Stimulated activated CD4-positive, alpha-beta T cell treated with anti-CD3 and anti-CD28 coated beads, Interleukin-4, amount 100 ng/mL, for 24 hours (primary cell): Measurements from ENCODE around the gene NFAT5.
A peak's percentile ranks its signal among the peaks of the same experiment; 100 is the strongest.
"Not testable (repeated sequence)": the region's sequence is repeated elsewhere in the genome, so short reads cannot be mapped to it uniquely, and the experiment has no call there.

Experiments
- DNase-seq: peaks from one replicate; pipeline ENCODE4 v3.0.0-alpha.2; 2020

NFAT5 gene

DNA sequence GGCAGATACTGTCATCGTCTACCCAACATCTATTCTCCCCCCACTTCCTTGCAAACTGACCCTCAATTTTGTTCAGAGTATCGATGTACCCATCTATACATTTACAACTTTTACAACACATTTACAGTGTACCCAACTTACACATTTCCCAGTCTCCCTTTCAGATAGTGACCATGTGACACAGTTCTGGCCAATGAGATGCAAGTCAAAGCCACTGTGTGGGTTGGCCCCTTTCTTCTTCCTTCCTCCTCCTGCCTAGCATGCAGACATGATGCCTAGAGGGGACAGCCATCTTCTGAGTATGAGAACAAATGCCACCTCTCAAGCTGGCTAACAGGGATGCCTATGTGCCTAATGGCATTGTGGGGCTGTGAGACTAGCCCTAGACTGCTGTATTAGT lies 11.3 kb upstream of the NFAT5 start:
- no peak for DNase-seq

DNA sequence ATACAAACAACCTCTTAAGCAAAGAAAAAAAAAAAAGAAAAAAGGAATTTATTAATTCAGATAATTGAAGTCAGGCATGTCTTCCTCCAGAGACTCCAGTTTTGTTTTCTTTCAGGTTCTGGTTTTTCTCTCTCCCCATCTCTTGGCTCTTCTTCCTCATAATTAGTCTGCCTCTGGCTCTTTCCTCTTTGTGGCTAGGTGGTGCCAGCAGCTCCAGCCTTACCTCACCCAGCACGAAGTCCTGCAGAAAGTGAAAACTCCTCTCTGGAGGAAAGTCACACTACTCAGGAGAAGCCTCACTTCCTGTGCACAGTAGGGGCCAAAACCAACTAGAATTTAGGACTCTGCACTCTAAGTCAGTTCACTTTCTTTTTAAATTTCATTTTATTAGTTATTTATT lies 10.3 kb upstream of the NFAT5 start:
- DNase-seq: no peak

DNA sequence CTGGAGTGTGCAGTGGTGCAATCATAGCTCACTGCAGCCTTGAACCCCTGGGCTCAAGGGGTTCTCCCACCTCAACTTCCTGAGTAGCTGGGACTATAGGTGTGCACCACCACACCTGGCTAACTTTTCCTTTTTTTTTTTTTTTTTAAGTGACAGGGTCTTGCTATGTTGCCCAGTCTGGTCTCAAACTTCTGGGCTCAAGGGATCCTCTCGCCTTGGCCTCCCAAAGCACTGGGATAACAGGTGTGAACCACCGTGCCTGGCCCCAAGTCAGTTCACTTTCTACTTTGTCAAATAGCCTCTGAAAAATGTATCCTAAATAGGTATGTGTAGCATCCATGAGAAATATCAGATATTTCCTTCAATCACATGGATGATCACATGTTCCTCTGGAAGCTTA lies 9.9 kb upstream of the NFAT5 start:
- DNase-seq: no peak

DNA sequence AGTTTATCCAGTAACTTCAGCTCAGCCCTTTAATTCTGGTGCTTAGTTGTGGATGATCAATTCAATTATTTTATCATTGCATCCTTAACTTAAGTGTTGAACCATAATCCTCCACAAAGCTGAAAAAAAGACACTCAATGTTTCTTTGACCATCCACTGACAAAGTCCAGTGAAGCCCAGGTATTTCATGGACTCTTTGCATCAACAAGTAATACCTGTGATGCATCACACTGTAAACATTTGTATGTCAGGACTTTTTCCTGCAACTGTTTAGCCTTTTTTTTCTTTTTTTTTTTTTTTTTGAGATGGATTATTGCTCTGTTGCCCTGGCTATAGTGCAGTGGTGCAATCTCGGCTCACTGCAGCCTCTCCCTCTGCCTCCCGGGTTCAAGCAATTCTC lies 6.6 kb upstream of the NFAT5 start:
- DNase-seq: no peak

DNA sequence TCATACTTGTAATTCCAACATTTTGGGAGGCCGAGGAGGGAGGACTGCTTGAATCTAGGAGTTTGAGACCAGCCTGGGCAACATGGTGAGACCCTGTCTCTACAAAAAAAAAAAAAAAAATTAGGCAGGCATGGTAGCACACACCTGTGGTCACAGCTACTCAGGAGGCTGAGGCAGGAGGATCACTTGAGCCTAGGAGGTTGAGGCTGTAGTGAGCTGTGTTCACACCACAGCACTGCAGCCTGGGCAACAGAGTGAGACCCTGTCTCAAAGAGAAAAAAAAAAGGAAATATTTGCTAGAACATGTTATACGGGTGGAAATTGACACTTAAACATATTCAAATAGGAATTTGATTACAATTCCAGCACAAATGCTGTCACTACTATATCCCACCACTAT lies 4.4 kb upstream of the NFAT5 start:
- not testable (repeated sequence) for DNase-seq

DNA sequence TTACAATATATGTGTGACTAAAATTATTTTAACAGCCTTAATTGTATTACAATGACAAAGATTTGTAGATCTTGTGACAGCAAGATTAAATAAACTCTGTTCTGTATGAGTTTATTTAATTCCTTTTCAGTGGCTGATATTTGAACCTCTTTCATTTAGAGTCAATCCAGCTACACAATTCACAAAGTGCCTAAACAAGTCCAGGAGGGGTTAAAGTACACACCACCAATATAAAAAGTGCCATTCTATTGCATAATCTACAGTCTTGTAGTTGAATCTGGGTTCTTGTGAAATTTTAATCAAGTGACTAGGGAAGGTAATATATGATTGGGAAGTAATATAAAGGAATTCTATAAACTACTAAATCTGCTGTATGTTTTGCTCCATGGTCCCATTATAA lies 3.9 kb upstream of the NFAT5 start:
- no peak for DNase-seq

DNA sequence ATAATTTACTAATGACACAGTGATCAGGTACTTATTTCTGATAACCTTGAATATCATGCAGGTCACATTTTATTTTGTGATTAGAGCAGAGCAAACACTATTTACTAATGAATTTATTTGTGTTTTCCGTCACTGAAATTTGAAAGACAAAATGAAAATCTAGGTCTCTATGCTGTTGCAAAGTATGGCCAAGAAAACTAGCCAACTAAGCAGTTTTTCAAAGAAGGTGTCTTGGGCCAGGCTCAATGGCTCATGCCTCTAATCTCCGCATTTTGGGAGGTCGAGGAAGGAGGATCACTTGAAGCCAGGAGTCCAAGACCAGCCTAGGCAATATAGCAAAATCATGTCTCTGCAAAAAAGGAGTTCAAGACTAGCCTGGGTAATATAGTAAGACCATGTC lies 3.0 kb upstream of the NFAT5 start:
- no peak for DNase-seq

DNA sequence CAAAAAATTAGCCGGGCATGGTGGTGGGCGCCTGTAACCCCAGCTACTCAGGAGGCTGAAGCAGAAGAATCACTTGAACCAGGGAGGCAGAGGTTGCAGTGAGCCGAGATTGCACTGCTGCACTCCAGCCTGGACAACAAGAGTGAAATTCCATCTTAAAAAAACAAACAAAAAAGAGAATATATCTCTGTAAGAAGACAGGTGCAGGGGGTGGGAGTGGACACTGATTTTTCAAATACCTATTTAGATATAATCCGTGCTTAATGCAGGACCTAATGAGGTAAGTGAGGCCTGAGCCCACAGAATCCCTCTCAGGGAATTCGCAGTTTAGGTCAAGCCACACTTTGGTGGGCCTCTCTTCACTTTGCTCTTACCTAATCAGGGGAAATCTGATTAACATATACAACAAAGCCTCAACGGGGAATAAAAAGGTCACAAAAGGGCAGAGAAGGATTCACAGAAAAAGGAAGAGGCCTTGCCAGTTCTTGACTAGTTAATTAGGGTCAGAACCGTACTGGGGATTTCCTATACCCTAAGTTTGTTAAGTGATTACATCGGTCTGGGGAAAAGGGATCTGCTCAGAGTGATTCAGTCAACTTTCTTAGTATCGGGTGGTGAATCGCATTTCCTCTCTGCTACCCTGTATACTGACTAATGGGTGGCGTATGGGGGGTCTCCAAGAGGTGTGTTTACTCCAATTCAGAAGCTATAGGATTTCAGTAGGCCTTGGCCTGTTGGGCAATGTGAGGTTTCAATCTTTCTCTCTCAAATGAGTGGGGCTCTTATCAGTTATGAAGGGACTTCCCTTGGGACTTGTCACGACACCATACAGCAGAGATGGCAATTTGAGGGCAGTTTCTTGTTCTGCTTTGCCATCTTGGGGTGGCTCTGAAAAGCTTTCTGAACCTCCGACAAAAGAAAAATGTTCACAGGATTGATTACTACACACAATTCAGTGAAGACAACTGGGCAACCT lies 1.9 kb upstream of the NFAT5 start:
- peak; percentile 78 for DNase-seq

DNA sequence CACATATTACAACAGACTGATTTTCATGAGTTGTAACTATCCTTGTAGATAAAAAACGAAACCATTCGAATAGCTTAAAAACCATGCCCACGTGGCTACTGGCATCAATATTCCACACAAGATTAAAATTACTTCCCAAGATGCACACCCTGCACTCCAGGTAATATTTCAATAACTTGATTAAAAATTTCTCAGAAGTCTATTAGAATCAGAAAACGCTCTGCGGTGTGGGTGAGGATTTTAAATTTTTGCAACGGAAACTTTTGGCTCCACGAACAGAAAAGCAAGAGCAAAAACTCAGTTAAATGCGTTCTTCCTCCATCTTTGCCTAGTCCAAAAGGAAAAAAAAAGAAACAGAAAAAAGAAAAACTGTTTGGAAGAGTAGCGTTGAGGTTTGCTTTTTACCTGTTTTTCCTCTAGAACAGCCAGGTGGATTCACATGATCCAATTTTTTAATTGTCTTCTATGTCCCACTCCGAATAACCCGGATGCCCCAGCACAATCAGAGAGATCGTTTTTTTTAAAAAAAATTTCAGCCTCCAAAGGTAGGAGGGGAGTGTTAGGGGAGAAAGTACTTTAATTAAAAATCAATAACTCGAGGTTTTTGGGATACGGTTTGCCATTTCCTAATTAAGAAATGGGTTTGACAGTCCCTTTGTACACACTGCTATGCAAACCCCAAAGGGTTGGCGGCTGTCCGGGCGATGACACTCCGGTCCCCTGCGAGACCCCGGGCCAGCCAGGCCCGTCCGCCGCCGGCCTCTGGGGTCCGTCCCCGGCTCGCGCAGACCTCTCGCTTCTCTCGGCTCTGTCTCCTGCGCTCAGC lies 708 bp upstream of the NFAT5 start:
- peak; percentile 4 for DNase-seq

DNA sequence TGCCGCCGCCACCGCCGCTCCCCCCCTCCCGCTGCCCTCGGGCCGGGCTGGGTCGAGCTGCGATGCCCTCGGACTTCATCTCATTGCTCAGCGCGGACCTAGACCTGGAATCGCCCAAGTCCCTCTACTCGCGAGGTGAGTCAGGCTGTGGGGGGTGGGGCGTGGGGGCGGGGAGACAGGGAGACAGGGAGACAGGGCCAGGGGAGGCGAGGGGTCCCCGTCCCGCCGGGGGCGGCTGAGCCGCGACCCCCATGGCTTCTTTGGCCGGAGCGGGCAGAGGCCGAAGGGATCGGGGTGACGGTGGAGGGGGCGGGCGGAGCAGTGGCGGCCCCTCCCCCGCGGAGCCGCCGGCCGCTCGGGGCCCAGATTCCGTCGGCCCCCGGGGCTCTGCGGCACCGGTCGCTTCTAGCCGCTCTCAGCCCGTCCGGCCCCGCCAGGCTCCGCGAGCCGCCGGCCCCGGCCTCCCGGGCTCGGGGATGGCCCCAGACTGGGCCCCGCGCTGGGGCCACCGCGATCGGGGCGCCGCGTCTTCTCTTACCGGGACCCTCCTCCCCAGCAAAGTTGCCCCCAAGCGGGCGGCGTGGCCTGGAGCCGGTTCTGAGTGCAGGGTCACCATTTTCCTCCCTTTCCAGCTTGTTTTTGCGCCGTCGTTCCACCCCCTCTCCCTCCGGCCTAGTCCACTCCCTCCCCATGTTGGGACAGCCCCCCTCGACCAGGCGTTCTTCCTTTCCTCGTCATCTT lies 644 bp downstream of the NFAT5 start:
- peak; percentile 26 for DNase-seq

DNA sequence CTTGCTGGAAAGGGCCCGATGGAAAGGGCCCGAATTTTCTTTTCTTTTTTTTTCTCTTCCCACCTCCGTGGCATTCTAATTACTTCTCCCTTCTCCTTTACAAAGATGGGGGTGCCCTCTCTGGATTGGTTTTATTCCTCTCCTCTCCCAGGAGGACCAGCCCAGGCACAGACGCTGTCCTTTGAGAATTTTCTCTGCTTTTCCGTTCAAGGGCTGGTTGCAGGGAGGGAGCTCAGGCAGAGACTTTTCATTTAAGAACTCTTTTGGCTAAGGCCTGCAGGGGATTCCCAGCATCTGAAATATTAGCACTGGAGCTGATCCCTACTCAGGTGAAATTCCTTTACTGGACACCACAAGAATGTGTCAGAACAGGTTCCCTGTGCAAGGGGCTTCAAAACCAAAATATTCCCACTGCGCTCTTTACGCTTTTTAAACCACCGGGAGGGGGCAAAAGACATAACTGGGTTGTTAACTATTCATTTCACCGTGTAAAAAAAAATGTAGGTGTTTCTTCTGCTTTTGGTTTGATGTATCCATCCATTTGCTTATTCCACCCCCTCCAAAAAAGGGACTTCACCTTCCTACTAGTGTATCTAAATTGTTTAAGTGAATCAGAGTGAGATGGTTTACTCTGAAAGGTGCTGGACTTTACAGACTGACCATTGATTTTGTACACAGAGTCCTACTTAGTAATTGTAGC lies 1.4 kb downstream of the NFAT5 start:
- DNase-seq: peak; percentile 26

DNA sequence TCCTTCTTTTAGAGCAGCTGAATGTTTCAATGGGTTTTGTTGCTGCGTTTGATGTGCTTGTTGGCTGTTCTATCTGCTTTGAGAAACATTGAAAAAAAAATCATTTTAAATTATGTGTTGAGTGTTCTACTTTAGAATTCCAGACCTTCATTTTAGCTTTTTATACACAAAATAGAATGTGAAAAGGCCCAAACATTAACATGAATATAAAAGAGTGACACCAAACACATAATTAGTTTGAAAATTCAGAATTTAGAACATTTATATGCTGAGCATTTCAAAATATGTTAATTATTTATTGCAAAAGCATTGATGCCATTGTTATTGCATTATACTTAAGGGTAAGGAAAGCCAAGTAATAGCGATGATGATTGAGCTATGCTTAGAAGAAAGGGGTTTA lies 2.9 kb downstream of the NFAT5 start:
- DNase-seq: no peak

DNA sequence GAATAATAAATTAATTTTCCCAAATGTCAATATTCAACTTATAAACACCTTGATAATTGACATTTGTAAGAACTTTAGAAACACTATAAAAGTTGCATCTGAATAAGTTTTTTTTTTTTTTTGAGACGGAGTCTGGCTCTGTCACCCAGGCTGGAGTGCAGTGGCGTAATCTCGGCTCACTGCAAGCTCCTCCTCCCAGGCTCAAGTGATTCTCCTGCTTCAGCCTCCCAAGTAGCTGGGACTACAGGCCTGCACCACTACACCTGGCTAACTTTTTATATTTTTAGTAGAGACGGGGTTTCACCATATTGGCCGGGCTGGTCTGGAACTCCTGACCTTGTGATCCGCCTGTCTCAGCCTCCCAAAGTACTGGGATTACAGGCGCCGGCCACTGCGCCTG lies 13.0 kb downstream of the NFAT5 start:
- not testable (repeated sequence) for DNase-seq

DNA sequence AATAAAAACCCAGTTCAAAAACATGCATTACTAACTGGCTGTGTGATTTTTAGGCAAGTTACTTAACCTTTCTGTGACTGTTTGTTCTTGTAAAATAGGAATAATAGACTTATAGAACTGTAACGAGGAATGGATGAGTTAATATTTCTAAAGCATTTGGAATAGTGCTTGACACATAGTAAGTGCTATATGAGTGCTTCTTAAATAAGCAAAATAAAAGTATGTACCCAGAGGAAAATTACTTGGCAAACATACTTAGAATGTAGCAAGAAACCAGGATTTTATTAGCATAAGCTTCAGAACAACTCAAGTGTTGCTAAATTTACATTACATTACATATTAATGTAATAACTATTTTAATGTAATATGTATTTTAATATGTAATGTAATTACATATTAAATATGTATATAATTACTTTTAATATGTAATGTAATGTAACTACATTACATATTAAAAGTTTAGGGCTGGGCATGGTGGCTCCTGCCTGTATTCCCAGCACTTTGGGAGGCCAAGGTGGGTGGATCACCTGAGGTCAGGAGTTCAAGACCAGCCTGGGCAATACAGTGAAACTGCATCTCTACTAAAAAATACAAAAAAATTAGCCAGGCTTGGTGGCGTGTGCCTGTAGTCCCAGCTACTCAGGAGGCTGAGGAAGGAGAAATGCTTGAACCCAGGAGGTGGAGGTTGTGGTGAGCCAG lies 14.2 kb downstream of the NFAT5 start:
- no peak for DNase-seq

DNA sequence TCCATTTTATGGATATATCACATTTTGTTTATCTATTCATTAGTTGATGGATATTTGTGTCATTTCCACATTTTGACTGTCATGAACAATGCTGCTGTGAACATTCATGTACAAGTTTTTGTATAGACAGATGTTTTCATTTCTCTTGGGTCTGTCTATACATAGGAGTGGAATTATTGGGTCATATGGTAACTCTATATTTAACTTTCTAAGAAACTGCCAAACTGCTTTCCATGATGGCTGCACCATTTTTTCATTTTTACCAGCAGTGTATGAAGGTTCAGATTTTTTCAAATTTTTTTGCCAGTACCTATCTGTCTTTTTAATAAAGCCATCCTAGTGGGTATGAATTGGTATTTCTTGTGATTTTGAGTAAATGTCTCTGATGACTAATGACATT lies 15.5 kb downstream of the NFAT5 start:
- no peak for DNase-seq

DNA sequence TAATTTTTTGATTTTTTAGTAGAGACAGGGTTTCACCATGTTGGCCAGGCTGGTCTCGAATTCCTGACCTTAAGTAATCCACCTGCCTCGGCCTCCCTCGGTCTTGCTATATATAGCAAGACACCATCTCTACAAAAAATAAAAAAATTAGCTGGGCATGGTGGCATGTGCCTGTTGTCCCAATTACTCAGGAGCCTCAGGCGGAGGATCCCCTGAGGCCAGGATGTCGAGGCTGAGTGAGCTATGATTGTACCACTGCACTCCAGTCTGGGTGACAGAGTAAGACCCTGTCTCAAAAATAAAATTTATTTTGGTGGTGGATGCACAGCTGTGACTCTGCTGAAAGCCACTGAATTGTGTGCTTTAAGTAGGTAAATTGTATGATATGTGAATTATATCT lies 18.7 kb downstream of the NFAT5 start:
- not testable (repeated sequence) for DNase-seq

DNA sequence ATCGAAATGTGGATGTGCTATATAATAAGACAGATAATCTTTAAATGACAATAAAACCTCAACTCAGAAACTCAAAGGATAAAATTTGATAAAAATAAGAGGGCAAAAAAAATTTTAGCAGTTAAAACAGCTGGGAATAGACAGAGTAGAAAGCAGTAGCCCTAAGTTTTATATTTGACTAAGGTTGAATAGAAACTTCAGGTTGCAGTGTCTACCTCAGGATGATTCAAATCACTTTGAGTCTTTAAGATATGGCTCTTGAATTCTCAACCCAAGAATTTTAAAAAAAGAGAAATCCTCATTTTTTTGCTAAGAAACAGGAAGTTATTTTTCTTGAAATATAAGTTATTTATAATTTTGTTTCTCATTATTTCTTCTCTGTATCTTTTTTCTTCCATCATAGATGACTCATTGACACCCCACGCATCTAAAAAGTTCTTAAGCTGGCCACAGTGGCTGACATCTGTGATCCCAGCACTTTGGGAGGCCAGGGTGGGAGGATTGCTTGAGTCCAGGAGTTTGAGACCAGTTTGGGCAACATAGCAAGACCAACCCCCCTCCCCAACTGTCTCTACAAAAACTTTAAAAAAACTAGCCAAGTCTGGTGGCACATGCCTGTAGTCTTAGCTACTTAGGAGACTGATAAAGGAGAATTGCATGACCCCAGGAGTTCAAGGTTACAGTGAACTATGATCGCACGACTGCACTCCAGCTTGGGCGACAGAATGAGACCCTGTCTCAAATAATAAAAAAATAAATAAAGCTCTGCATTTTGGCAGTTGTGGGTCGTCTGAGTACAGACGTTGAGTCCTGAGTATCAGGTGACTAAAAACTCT lies 23.9 kb downstream of the NFAT5 start:
- no peak for DNase-seq

DNA sequence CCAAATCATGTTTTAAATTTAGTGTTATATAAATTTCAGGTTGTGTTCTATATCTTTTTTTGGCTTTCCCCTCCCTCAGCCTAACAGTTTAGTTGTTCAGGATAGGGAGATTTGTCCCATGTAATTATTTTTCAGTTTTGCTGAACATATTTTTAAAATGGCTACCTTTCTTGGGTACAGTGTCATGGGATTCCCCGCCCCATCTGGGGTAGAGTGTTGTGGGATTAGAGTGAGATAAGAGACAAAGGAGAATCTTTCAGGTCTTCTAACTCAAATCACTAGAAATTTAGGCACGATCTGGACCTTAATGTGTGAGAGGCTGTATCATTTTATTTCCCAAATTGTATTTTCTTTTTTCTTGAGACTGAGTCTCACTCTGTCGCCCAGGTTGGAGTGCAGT lies 24.8 kb downstream of the NFAT5 start:
- no peak for DNase-seq

DNA sequence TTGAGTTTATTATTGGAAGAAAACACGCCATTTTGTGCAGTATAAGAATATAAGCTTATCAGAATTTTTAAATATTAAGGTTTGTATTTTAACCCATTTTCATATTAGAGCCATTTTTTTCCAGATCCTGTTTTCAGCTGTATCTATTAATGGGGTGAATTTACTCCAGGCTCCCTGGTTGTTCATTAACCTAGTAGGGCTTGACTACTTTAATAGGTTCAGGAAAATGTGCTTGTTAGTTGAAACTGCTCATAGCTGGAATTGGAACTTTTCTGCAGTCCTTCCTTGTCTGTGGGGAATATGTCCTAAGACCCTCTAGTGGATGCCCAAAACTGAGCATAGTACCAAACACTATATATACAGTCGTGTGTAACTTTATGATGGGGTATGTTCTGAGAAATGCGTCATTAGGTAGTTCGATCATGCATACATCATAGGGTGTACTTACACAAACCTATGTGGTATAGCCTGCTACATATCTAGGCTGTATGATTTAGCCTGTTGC lies 28.0 kb downstream of the NFAT5 start:
- DNase-seq: no peak

DNA sequence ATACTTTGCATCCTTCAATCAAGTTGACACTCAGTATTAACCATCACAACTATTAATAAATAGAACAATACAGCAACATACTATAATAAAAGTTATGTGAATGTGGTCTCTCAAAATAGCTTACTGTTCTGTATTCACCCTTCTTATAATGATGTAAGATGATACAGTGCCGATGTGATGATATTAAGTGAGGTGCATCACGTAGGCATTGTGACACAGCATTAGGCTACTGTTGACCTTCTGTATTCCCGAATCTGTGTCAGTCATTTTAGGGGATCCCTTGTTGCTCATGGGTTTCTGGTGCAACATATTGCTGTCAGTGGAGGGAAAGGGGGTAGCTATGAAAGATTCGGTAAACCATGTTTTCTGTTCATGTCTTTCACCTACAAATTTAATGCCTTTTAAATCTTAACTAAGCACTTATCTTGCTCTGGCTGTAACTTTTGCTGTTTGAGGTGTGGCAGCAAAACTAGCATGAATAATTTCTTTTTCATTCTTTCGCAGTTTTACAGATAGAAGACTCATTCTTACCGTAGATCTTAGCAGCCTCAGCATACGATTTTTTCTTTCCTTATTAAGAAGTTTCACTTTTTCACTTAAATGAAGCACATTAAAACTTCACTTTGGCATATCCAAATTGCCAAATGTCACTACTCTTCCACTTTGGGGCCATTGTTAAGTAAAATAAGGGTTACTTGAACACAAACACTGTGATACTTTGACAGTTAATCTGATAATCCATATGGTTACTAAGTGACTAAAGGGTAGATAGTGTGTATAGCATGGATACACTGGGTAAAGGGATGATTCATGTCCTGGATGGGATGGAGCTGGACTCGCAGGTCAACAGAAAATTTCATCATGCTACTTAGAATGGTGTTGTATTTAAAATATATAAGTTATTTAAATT lies 29.6 kb downstream of the NFAT5 start:
- no peak for DNase-seq
